Measurements from ENCODE around the gene MPHOSPH9. TPM values are rescaled to one million over a fixed set of nuclear protein-coding genes. Genes with fewer than 3 reads are reported as not detected.
"Not testable (repeated sequence)": the region's sequence is repeated elsewhere in the genome, so short reads cannot be mapped to it uniquely, and the experiment has no call there.

The MPHOSPH9 gene
- total RNA-seq, 1 experiment from 2014 or later: 54.5 TPM

DNA sequence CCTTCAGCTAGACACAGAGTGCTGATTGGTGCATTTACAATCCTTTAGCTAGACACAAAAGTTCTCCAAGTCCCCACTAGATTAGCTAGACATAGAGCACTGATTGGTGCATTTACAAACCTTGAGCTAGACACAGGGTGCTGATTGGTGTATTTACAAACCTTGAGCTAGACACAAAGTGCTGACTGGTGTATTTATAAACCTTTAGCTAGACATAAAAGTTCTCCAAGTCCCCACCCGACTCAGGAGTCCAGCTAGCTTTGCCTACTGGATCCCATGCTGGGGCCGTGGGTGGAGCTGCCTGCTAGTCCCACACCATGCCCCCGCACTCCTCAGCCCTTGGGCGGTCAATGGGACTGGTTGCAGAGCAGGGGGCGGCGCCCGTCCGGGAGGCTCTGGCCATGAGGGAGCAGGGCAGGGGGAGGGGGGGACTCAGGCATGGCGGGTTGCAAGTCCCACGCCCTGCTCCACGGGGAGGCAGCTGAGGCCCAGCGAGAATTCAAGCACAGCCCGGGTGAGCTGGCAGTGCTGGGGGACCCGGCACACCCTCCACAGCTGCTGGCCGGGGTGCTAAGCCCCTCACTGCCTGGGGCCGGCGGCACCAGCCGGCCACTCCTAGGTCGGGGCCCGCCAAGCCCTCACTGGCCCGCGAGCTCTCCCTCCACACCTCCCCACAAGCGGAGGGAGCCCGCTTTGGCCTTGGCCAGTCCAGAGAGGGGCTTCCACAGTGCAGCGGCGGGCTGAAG is 16.2 kb upstream of the MPHOSPH9 start:
- not testable (repeated sequence) for H3K27me3 ChIP-seq (ENCODE audit: control insufficient read depth, insufficient read depth, low read length); H3K4me3 ChIP-seq (ENCODE audit: insufficient read depth, low read depth, low read length); H3K36me3 ChIP-seq (replicated peaks; ENCODE audit: control insufficient read depth, insufficient read depth, low read length); DNase-seq

DNA sequence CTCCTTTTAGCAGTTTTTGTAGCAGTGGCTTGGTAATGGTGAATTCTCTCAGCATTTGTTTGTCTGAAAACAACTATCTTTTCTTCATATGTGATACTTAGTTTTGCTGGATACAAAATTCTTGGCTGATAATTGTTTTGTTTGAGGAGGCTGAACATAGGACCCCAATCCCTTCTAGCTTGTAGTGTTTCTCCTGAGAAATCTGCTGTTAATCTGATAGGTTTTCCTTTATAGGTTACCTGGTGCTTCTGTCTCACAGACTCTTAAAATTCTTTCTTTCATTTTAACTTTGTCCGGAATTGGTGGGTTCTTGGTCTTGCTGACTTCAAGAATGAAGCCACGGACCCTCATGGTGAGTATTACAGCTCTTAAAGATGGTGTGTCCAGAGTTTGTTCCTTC is 15.2 kb upstream of the MPHOSPH9 start:
- DNase-seq; H3K4me3 ChIP-seq (ENCODE audit: insufficient read depth, low read depth, low read length); H3K36me3 ChIP-seq (replicated peaks; ENCODE audit: control insufficient read depth, insufficient read depth, low read length); H3K27me3 ChIP-seq (ENCODE audit: control insufficient read depth, insufficient read depth, low read length): not testable (repeated sequence)

GRCh38 chr12:123245678-123246077 is 12.7 kb upstream of the MPHOSPH9 start:
- no peak overlapping the region for H3K4me3 ChIP-seq (ENCODE audit: insufficient read depth, low read depth, low read length)
- H3K36me3 ChIP-seq (replicated peaks; ENCODE audit: control insufficient read depth, insufficient read depth, low read length): peaks cover 5% of the 10 kb centered on the region; the same call in 1 of the 2 replicates
- no peaks in the 10 kb centered on the region for H3K27me3 ChIP-seq (ENCODE audit: control insufficient read depth, insufficient read depth, low read length)
- no peak for DNase-seq

DNA sequence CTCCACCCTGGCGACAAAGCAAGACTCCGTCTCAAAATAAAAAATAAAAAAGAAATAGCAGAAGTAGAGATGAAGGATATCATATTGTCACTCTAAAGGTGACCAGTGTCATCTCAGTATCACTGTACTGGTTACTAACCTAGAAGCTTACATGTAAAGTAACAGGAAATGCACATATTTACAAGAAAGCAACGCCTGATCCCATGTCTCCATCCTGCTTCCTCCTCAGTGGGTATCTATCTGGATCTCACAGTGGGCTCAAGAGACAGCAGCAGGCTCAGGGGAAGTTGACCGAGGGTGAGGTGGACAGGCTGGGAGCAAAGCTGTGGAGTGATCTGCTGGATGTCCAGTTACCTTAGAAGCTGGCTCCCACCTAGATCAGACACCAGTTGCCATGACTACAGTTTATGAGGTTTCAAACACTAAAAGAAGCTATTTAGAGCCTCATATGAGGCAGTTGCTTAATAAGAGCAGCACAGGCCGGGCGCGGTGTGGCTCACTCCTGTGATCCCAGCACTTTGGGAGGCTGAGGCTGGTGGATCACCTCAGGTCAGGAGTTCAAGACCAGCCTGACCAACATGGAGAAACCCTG is 10.8 kb upstream of the MPHOSPH9 start:
- H3K27me3 ChIP-seq (ENCODE audit: control insufficient read depth, insufficient read depth, low read length): no peaks in the 10 kb centered on the region
- no peak overlapping the region for H3K4me3 ChIP-seq (ENCODE audit: insufficient read depth, low read depth, low read length)
- no peak for DNase-seq
- peaks cover 5% of the 10 kb centered on the region; the same call in 1 of the 2 replicates for H3K36me3 ChIP-seq (replicated peaks; ENCODE audit: control insufficient read depth, insufficient read depth, low read length)

- DNase-seq: no peak
- H3K4me3 ChIP-seq (ENCODE audit: insufficient read depth, low read depth, low read length): no peak overlapping the region
- H3K36me3 ChIP-seq (replicated peaks; ENCODE audit: control insufficient read depth, insufficient read depth, low read length): peaks cover 3% of the 10 kb centered on the region; the same call in 1 of the 2 replicates
- no peaks in the 10 kb centered on the region for H3K27me3 ChIP-seq (ENCODE audit: control insufficient read depth, insufficient read depth, low read length)
Measured at GRCh38 chr12:123242116-123242904, 9.4 kb upstream of the MPHOSPH9 start.

DNA sequence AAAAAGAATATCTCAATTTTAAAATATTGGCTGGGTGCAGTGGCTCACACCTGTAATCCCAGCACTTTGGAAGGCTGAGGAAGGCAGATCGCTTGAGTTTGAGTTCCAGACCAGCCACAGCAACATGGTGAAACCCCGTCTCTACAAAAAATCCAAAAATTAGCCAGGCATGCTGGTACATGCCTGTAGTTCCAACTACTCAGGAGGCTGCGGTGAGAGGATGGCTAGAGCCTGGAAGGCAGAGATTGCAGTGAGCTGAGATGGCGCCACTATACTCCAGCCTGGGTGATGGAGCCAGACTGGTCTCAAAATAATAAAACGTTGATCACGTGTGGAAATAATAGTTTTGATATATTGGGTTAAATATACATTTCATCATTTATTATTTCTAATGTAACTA is 6.0 kb upstream of the MPHOSPH9 start:
- H3K27me3 ChIP-seq (ENCODE audit: control insufficient read depth, insufficient read depth, low read length): no peaks in the 10 kb centered on the region
- no peak for DNase-seq
- H3K4me3 ChIP-seq (ENCODE audit: insufficient read depth, low read depth, low read length): no peak overlapping the region
- peaks cover 3% of the 10 kb centered on the region for H3K36me3 ChIP-seq (replicated peaks; ENCODE audit: control insufficient read depth, insufficient read depth, low read length)

- peaks cover 3% of the 10 kb centered on the region for H3K36me3 ChIP-seq (replicated peaks; ENCODE audit: control insufficient read depth, insufficient read depth, low read length)
- H3K4me3 ChIP-seq (ENCODE audit: insufficient read depth, low read depth, low read length): no peak overlapping the region
- DNase-seq: no peak
- no peaks in the 10 kb centered on the region for H3K27me3 ChIP-seq (ENCODE audit: control insufficient read depth, insufficient read depth, low read length)
Measured at GRCh38 chr12:123238330-123238682, 5.4 kb upstream of the MPHOSPH9 start.

DNA sequence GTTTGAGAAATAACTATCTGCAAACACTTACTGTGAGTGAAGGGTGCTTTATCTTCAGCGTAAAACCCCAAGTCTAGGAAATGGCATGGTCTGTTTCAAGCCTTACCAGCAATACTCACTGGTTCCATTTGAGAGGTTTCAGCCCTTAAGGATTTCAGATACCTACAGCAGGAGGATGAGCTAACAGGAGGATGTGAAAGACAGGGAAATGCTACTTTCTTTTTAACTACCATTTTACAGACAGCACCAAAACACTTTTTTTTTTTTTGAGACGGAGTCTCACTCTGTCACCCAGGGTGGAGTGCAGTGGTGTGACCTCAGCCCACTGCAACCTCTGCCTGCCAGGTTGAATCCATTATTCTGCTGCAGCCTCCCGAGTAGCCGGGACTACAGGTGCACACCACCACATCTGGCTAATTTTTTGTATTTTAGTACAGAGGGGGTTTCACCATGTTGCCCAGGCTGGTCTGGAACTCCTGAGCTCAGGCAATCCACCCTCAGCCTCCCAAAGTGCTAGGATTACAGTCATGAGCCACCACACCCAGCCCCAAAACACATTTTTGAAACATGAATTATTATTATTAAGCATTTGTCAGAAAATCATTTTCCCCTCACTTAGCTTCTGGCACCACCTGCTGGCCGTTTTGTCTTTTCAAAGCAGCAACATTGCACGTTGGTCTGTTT is 4.8 kb upstream of the MPHOSPH9 start:
- peak; percentile 62 for DNase-seq
- H3K4me3 ChIP-seq (ENCODE audit: insufficient read depth, low read depth, low read length): no peak overlapping the region
- H3K27me3 ChIP-seq (ENCODE audit: control insufficient read depth, insufficient read depth, low read length): no peaks in the 10 kb centered on the region
- peaks cover 3% of the 10 kb centered on the region for H3K36me3 ChIP-seq (replicated peaks; ENCODE audit: control insufficient read depth, insufficient read depth, low read length)

DNA sequence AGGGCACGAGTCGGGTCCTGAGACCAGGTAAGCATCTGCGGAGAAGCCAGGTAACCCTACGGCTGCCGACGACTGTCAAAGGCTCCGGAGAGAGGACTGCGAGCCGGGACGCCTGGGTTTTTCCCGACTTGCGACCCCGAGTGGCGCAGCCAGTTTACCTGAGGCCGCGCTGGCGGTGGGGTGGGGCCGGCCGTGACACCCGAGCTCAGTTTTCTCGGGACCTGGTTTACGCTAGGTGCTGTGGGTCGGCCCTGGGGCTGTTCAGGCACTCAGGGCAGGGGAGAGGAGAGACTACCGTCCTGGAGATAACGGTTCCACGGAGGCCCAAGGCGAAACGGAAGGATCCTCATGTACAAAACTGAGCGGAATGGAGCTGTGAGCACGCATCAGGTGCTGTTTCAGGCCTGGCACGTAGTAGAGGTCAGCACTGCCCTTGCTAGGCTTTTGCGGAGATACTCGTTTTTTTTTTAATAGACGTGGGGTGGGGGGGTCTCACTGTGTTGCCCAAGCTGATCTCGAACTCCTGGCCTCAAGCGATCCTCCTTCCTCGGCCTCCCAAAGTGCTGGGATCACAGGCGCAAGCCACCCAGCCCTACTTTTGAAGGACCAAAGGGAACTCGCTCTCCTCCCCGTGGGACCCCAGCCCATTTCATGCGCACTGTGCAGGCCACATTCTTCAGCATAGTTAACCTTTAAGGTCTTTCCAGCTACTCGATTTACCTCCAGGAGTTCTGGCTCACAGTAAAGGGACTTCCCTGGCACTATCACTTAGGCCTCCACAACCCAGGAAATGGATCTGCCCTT is 766 bp upstream of the MPHOSPH9 start:
- DNase-seq: no peak
- no peaks in the 10 kb centered on the region for H3K27me3 ChIP-seq (ENCODE audit: control insufficient read depth, insufficient read depth, low read length)
- no peaks in the 10 kb centered on the region; the same call in 1 of the 2 replicates for H3K36me3 ChIP-seq (replicated peaks; ENCODE audit: control insufficient read depth, insufficient read depth, low read length)
- peak overlapping the region; percentile 81 for H3K4me3 ChIP-seq (ENCODE audit: insufficient read depth, low read depth, low read length)

- Histone ChIP-seq H3K4me3 (ENCODE audit: insufficient read depth, low read depth, low read length) (peak overlapping the region; percentile 87), H3K36me3 (replicated peaks; ENCODE audit: control insufficient read depth, insufficient read depth, low read length) (no peaks in the 10 kb centered on the region; the same call in 1 of the 2 replicates), H3K27me3 (ENCODE audit: control insufficient read depth, insufficient read depth, low read length) (no peaks in the 10 kb centered on the region)
- no peak for DNase-seq
Measured at GRCh38 chr12:123232472-123232806, 502 bp downstream of the MPHOSPH9 start.

GRCh38 chr12:123231931-123232330 is 1.0 kb downstream of the MPHOSPH9 start:
- Histone ChIP-seq H3K4me3 (ENCODE audit: insufficient read depth, low read depth, low read length) (peak overlapping the region; percentile 87), H3K27me3 (ENCODE audit: control insufficient read depth, insufficient read depth, low read length) (no peaks in the 10 kb centered on the region), H3K36me3 (replicated peaks; ENCODE audit: control insufficient read depth, insufficient read depth, low read length) (no peaks in the 10 kb centered on the region; the same call in 1 of the 2 replicates)
- DNase-seq: peak; percentile 30

DNA sequence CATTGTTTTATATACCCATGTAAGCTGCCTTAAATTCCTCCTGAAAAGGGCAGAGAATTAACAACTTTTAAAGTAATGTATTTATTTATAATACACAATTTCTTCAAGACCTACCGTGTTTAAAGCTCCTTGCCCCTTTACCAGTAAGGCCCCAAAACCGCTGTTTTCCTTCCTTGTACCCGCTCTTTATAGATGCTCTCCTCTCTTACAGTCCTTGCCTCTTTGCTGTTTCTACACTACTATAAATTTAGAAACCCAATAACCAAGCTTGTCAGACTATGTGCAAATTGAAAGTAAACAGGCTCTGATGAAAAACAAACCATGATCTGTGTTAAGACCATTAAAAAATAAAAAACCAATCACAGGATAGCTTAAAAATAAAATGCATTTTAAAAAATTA is 3.9 kb downstream of the MPHOSPH9 start:
- Histone ChIP-seq H3K4me3 (ENCODE audit: insufficient read depth, low read depth, low read length) (no peak overlapping the region), H3K27me3 (ENCODE audit: control insufficient read depth, insufficient read depth, low read length) (no peaks in the 10 kb centered on the region), H3K36me3 (replicated peaks; ENCODE audit: control insufficient read depth, insufficient read depth, low read length) (no peaks in the 10 kb centered on the region; the same call in 1 of the 2 replicates)
- no peak for DNase-seq

DNA sequence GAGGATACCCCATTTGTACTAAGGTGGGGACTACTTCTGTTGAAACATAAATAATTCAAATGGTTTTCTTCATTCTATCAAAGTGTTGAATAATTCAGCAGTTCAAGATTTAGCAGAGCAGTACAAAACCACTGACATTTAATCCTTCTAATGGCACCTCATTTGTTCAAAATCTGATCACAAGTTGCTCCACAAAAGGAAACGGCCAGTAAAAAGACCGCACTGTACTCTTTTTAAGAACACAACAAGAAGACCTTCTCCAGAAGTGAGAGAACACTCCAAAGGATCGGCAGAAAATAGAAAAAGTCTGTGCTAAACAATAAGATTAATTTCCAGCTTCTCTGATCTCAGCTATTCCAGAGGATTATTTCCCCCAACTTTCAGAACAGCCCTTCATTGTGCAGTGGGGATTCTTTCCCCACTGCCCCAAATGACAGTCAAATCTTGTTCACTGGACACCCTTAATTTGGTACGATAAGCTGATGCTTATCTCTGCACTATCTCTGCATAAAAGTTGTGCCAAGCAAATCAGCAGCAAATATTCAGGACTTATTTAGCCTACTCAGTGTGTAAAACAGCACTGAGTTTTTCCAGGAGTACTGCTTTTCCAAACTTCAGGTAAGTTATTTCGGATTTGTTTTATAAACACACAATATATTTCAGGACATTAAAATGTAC is 5.2 kb downstream of the MPHOSPH9 start:
- no peaks in the 10 kb centered on the region; the same call in 1 of the 2 replicates for H3K36me3 ChIP-seq (replicated peaks; ENCODE audit: control insufficient read depth, insufficient read depth, low read length)
- DNase-seq: no peak
- no peak overlapping the region for H3K4me3 ChIP-seq (ENCODE audit: insufficient read depth, low read depth, low read length)
- no peaks in the 10 kb centered on the region for H3K27me3 ChIP-seq (ENCODE audit: control insufficient read depth, insufficient read depth, low read length)

Measured in H7 (cell line).